K562 (cell line): ENCODE results near the gene CCM2. TPM values are rescaled to one million over a fixed set of nuclear protein-coding genes. Genes with fewer than 3 reads are reported as not detected.

ENCODE experiments used
- ARID1B ChIP-seq: fragments of 450-650 bp; IDR thresholded peaks from 2 replicates; pipeline ENCODE4 v1.6.1; 2016; ENCODE audit warnings: antibody characterized with exemption, mild to moderate bottlenecking, inconsistent platforms
- DACH1 ChIP-seq: fragments of 450-650 bp; IDR thresholded peaks from 2 replicates; pipeline ENCODE4 v1.6.1; 2018; ENCODE audit not compliant: partially characterized antibody
- ELK1 ChIP-seq: sonication (generic); formaldehyde crosslinking; IDR thresholded peaks from 2 replicates; pipeline ENCODE4 v1.8.1; 2022; ENCODE audit warnings: missing genetic modification reagents
- FOXJ3 ChIP-seq: sonication (generic); formaldehyde crosslinking; IDR thresholded peaks from 2 replicates; pipeline ENCODE4 v1.4.0; 2020; ENCODE audit warnings: mild to moderate bottlenecking, missing genetic modification reagents
- FOXM1 ChIP-seq, 2 experiments: fragments of 450-650 bp in 1 of 2; sonication (generic) in 1 of 2; formaldehyde crosslinking in 1 of 2; IDR thresholded peaks; 2 replicates each; pipeline versions ENCODE4 v1.6.1 to v1.9.0; 2017 to 2022; ENCODE audit warnings: low read depth in 2 of 2, mild to moderate bottlenecking in 2 of 2, missing genetic modification reagents in 1 of 2, moderate library complexity in 1 of 2
- HBP1 ChIP-seq: fragments of 450-650 bp; formaldehyde crosslinking; IDR thresholded peaks from 2 replicates; pipeline ENCODE4 v1.4.0; 2022; ENCODE audit warnings: missing genetic modification characterization
- HDAC3 ChIP-seq: fragments of 450-650 bp; IDR thresholded peaks from 2 replicates; pipeline ENCODE4 v1.6.1; 2018; ENCODE audit warnings: borderline replicate concordance, mild to moderate bottlenecking, moderate library complexity; ENCODE audit not compliant: partially characterized antibody
- HDAC8 ChIP-seq: fragments of 450-650 bp; IDR thresholded peaks from 2 replicates; pipeline ENCODE4 v1.6.1; 2016; ENCODE audit warnings: mild to moderate bottlenecking, missing genetic modification characterization, moderate library complexity, missing compliant biosample characterization
- HLTF ChIP-seq: fragments of 450-650 bp; IDR thresholded peaks from 2 replicates; pipeline ENCODE4 v1.6.1; 2016
- RBM22 ChIP-seq: fragments of 200-400 bp; formaldehyde crosslinking; IDR thresholded peaks from 2 replicates; pipeline ENCODE4 v1.6.1; 2018; ENCODE audit warnings: low read length, low read depth; ENCODE audit not compliant: poor library complexity, severe bottlenecking
- SRSF7 ChIP-seq: fragments of 200-400 bp; formaldehyde crosslinking; optimal IDR thresholded peaks from 2 replicates; pipeline ENCODE3; 2017; ENCODE audit warnings: mild to moderate bottlenecking, low read depth, low read length
- ZNF133 ChIP-seq: fragments of 250-450 bp; sonication (Bioruptor Pico); IDR thresholded peaks from 2 replicates; pipeline ENCODE4 v1.4.0; 2020; ENCODE audit warnings: mild to moderate bottlenecking
- ZNF507 ChIP-seq: conservative IDR thresholded peaks from 2 replicates; pipeline ENCODE4 v1.6.1; 2017; ENCODE audit warnings: missing genetic modification characterization, missing compliant biosample characterization
- polyA plus RNA-seq, 8 experiments: library from polyadenylated mRNA; depleted of rRNA in 4 of 8; stranded (reverse) in 5 of 8; unstranded in 3 of 8; fragments of >200 nt; fragmentation: Nextera tagmentation in 2 of 8; fragmentation: Illumina TruSeq in 1 of 8; extraction: Ambion mirVana in 2 of 8; extraction: Trizol in 1 of 8; gene quantifications; 2 replicates each; pipeline versions ENCODE4 v1.2.1 to v1.2.3, GENCODE V29; 2011 to 2014; ENCODE audit warnings: inconsistent platforms in 1 of 8, missing spikeins in 1 of 8
- total RNA-seq, 7 experiments: library from RNA; depleted of rRNA in 6 of 7; stranded (reverse); fragments of >200 nt in 6 of 7; fragmentation: Illumina TruSeq in 2 of 7; extraction: Trizol in 2 of 7; gene quantifications; 2 replicates each; pipeline versions ENCODE4 v1.2.1 to v1.2.3, GENCODE V29; 2011 to 2021; ENCODE audit warnings: low replicate concordance in 1 of 7
- TF ChIP-seq, protein P1 (sequence below): fragments of 200-600 bp; sonication (generic); IDR thresholded peaks from one replicate; pipeline ENCODE4 v1.6.1; 2012; ENCODE audit warnings: mild to moderate bottlenecking, low read depth, low read length, inconsistent platforms

The CCM2 gene
- total and polyA plus RNA-seq, 9 of the 15 experiments (the other 6 are each of a cell fraction or from before 2014, with no cell fraction given), result 0.41 to 38.6 (median 25.9) TPM

GRCh38 chr7:45073786-45074527 lies 74.0 kb downstream of the CCM2 start (continued):
- TF ChIP-seq SRSF7, result no peak
- TF ChIP-seq DACH1, result no peak
- no peak for TF ChIP-seq ZNF507 (tag)
- TF ChIP-seq HLTF, result no peak
- no peak for TF ChIP-seq ELK1 (CRISPR knock-in tag)
- peak; percentile 43 for TF ChIP-seq RBM22
- no peak for TF ChIP-seq ZNF133 (CRISPR knock-in tag)
- TF ChIP-seq, protein P1, sequence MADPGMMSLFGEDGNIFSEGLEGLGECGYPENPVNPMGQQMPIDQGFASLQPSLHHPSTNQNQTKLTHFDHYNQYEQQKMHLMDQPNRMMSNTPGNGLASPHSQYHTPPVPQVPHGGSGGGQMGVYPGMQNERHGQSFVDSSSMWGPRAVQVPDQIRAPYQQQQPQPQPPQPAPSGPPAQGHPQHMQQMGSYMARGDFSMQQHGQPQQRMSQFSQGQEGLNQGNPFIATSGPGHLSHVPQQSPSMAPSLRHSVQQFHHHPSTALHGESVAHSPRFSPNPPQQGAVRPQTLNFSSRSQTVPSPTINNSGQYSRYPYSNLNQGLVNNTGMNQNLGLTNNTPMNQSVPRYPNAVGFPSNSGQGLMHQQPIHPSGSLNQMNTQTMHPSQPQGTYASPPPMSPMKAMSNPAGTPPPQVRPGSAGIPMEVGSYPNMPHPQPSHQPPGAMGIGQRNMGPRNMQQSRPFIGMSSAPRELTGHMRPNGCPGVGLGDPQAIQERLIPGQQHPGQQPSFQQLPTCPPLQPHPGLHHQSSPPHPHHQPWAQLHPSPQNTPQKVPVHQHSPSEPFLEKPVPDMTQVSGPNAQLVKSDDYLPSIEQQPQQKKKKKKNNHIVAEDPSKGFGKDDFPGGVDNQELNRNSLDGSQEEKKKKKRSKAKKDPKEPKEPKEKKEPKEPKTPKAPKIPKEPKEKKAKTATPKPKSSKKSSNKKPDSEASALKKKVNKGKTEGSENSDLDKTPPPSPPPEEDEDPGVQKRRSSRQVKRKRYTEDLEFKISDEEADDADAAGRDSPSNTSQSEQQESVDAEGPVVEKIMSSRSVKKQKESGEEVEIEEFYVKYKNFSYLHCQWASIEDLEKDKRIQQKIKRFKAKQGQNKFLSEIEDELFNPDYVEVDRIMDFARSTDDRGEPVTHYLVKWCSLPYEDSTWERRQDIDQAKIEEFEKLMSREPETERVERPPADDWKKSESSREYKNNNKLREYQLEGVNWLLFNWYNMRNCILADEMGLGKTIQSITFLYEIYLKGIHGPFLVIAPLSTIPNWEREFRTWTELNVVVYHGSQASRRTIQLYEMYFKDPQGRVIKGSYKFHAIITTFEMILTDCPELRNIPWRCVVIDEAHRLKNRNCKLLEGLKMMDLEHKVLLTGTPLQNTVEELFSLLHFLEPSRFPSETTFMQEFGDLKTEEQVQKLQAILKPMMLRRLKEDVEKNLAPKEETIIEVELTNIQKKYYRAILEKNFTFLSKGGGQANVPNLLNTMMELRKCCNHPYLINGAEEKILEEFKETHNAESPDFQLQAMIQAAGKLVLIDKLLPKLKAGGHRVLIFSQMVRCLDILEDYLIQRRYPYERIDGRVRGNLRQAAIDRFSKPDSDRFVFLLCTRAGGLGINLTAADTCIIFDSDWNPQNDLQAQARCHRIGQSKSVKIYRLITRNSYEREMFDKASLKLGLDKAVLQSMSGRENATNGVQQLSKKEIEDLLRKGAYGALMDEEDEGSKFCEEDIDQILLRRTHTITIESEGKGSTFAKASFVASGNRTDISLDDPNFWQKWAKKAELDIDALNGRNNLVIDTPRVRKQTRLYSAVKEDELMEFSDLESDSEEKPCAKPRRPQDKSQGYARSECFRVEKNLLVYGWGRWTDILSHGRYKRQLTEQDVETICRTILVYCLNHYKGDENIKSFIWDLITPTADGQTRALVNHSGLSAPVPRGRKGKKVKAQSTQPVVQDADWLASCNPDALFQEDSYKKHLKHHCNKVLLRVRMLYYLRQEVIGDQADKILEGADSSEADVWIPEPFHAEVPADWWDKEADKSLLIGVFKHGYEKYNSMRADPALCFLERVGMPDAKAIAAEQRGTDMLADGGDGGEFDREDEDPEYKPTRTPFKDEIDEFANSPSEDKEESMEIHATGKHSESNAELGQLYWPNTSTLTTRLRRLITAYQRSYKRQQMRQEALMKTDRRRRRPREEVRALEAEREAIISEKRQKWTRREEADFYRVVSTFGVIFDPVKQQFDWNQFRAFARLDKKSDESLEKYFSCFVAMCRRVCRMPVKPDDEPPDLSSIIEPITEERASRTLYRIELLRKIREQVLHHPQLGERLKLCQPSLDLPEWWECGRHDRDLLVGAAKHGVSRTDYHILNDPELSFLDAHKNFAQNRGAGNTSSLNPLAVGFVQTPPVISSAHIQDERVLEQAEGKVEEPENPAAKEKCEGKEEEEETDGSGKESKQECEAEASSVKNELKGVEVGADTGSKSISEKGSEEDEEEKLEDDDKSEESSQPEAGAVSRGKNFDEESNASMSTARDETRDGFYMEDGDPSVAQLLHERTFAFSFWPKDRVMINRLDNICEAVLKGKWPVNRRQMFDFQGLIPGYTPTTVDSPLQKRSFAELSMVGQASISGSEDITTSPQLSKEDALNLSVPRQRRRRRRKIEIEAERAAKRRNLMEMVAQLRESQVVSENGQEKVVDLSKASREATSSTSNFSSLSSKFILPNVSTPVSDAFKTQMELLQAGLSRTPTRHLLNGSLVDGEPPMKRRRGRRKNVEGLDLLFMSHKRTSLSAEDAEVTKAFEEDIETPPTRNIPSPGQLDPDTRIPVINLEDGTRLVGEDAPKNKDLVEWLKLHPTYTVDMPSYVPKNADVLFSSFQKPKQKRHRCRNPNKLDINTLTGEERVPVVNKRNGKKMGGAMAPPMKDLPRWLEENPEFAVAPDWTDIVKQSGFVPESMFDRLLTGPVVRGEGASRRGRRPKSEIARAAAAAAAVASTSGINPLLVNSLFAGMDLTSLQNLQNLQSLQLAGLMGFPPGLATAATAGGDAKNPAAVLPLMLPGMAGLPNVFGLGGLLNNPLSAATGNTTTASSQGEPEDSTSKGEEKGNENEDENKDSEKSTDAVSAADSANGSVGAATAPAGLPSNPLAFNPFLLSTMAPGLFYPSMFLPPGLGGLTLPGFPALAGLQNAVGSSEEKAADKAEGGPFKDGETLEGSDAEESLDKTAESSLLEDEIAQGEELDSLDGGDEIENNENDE, result no peak
- TF ChIP-seq HDAC8 (tag), result no peak
- no peak for TF ChIP-seq FOXJ3 (CRISPR knock-in tag)
- no peak for TF ChIP-seq FOXM1 (IDR thresholded peaks at IDR 0.05; ENCODE audit: low read depth)
- no peak for TF ChIP-seq FOXM1 (CRISPR knock-in tag; IDR thresholded peaks at IDR 0.05; ENCODE audit: low read depth)
- TF ChIP-seq HBP1 (CRISPR knock-in tag), result no peak
- TF ChIP-seq HDAC3, result no peak
- no peak for TF ChIP-seq ARID1B
